SK-N-SH treated with all-trans-retinoic acid at 6 μM for 48 hours (cell line): ENCODE measurements around the gene RNU7-1.

Source experiments
- CREB5 ChIP-seq: fragments of 250-450 bp; sonication (Bioruptor Pico); IDR thresholded peaks from 2 replicates; pipeline ENCODE4 v1.5.1; 2020; ENCODE audit warnings: low read depth, mild to moderate bottlenecking, moderate library complexity
- CSRNP3 ChIP-seq: fragments of 250-450 bp; sonication (Bioruptor Pico); IDR thresholded peaks from 2 replicates; pipeline ENCODE4 v1.5.1; 2021; ENCODE audit warnings: mild to moderate bottlenecking, moderate library complexity
- ISL1 ChIP-seq: fragments of 250-450 bp; sonication (Bioruptor Pico); IDR thresholded peaks from 2 replicates; pipeline ENCODE4 v2.1.2; 2022; ENCODE audit warnings: mild to moderate bottlenecking, moderate library complexity
- PATZ1 ChIP-seq: fragments of 250-450 bp; sonication (Bioruptor Pico); IDR thresholded peaks from 2 replicates; pipeline ENCODE4 v1.8.0; 2020; ENCODE audit warnings: mild to moderate bottlenecking, moderate library complexity, borderline replicate concordance
- PPARA ChIP-seq: fragments of 250-450 bp; sonication (Bioruptor Pico); IDR thresholded peaks from 2 replicates; pipeline ENCODE4 v1.5.0; 2020; ENCODE audit warnings: mild to moderate bottlenecking, borderline replicate concordance
- RARB ChIP-seq: fragments of 250-450 bp; sonication (Bioruptor Pico); IDR thresholded peaks from 2 replicates; pipeline ENCODE4 v1.8.0; 2021; ENCODE audit warnings: mild to moderate bottlenecking, moderate library complexity
- SNAI2 ChIP-seq: fragments of 250-450 bp; sonication (Bioruptor Pico); IDR thresholded peaks from 2 replicates; pipeline ENCODE4 v1.5.0; 2020; ENCODE audit warnings: mild to moderate bottlenecking, moderate library complexity
- TCF4 ChIP-seq: fragments of 250-450 bp; sonication (Bioruptor Pico); IDR thresholded peaks from 2 replicates; pipeline ENCODE4 v1.8.0; 2021; ENCODE audit warnings: mild to moderate bottlenecking, moderate library complexity, borderline replicate concordance
- ZFP3 ChIP-seq: fragments of 250-450 bp; sonication (Bioruptor Pico); IDR thresholded peaks from 2 replicates; pipeline ENCODE4 v1.5.0; 2020; ENCODE audit warnings: mild to moderate bottlenecking, moderate library complexity
- ZNF565 ChIP-seq: fragments of 450-650 bp; formaldehyde crosslinking; conservative IDR thresholded peaks from 2 replicates; pipeline ENCODE4 v1.5.0; 2020; ENCODE audit warnings: low read depth, mild to moderate bottlenecking, moderate library complexity

GRCh38 chr12:6967651-6968100 lies 24.1 kb downstream of the RNU7-1 start:
- TF ChIP-seq SNAI2 (CRISPR knock-in tag) (no peak), CSRNP3 (CRISPR knock-in tag) (no peak), PPARA (no peak), CREB5 (CRISPR knock-in tag) (no peak), RARB (CRISPR knock-in tag) (no peak), ZNF565 (no peak), TCF4 (no peak), ZFP3 (CRISPR knock-in tag) (no peak), ISL1 (CRISPR knock-in tag) (no peak), PATZ1 (CRISPR knock-in tag) (no peak)
